G401 (cell line): Measurements from ENCODE around the gene GAA. TPM values are rescaled to one million over a fixed set of nuclear protein-coding genes. Genes with fewer than 3 reads are reported as not detected.

Experiments
- DNase-seq: peaks from one replicate; pipeline ENCODE4 v3.0.0-alpha.2; 2015; ENCODE audit warnings: low spot score
- in situ Hi-C: cut with HindIII; loops from 2 replicates; pipeline ENCODE4 v1.10.0; 2016; ENCODE audit warnings: low sequenced_read_pairs, mixed read lengths
- total RNA-seq: library from RNA; depleted of rRNA; stranded (reverse); fragments of >200 nt; shearing (Covaris generic); gene quantifications from 2 replicates; pipeline ENCODE4 v1.2.3, GENCODE V29; 2014

Gene GAA
- total RNA-seq, 1 experiment from 2014 or later, result 41.7 TPM

DNA sequence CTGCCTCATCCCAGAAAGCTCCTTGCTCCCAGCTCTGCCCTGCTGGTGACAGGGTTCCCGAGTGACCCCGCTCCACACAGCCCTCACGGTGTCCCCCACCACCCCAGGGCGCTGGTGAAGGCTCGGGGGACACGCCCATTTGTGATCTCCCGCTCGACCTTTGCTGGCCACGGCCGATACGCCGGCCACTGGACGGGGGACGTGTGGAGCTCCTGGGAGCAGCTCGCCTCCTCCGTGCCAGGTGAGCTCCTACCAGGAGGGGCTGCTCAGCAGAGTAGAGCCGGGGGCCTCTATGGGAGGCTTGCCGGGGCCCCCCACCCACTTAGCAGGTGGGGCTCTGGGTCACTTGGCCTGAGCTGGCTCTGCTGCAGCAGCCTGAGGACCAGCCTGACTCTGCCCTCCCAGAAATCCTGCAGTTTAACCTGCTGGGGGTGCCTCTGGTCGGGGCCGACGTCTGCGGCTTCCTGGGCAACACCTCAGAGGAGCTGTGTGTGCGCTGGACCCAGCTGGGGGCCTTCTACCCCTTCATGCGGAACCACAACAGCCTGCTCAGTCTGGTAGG is 11.2 kb downstream of the GAA start:
- DNase-seq, result no peak
- in situ Hi-C loops, result no loop called here

DNA sequence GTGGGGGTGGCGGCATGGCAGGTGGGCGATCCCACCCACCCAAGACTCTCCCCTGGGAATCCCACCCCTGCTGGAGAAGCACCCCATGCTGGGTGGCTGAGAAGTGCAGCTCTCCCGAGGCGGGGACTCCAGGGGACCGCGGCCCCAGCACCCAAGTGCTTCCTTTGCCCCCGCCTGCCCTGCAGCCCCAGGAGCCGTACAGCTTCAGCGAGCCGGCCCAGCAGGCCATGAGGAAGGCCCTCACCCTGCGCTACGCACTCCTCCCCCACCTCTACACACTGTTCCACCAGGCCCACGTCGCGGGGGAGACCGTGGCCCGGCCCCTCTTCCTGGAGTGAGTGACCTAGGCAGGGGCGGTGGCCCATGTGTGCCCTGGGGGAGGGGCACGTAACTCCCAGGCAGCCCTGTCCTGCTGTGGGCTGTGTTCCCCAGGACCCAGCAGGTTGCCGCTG is 11.7 kb downstream of the GAA start:
- in situ Hi-C loops, result no loop called here

DNA sequence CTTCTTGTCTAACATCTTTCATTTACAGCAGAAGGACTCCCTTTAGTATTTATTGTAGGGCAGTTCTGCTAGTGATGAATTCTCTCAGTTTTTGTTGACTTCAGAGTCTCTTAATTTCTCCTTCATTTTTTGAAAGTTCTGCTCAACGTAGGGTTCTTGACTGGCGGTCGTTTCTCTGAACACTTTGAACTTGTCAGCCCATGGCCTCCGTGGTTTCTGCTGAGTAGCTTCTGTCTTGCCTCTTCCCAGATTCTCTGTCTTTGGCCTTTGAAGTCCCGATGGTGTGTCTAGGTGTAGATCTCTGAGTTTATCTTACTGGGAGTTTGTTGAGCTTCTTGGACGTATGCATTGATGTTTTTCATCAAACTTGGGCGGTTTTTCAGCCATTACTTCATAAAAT is 13.4 kb downstream of the GAA start:
- no peak for DNase-seq
- in situ Hi-C loops, result no loop called here

More for the DNA sequence above, 11.7 kb downstream of the GAA start:
- no peak for DNase-seq

DNA sequence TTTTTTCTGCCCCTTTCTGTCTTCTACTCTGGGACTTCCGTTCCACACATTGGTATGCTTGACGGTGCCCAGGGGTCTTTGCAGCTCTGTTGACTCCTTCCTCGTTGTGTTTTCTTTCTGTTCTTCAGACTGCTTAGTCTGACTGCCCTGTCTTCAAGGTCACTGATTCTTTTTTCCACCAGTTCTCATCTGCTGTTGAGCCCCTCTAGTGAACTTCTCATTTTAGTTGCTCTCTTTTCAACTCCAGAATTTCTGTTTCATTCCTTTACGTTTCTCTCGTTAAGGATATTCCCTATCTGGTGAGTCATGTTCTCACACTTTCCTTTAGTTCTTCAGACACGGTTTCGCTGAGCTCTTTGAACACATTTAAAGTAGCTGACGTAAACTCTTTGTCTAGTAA is 13.8 kb downstream of the GAA start:
- in situ Hi-C loops, result no loop called here
- no peak for DNase-seq

DNA sequence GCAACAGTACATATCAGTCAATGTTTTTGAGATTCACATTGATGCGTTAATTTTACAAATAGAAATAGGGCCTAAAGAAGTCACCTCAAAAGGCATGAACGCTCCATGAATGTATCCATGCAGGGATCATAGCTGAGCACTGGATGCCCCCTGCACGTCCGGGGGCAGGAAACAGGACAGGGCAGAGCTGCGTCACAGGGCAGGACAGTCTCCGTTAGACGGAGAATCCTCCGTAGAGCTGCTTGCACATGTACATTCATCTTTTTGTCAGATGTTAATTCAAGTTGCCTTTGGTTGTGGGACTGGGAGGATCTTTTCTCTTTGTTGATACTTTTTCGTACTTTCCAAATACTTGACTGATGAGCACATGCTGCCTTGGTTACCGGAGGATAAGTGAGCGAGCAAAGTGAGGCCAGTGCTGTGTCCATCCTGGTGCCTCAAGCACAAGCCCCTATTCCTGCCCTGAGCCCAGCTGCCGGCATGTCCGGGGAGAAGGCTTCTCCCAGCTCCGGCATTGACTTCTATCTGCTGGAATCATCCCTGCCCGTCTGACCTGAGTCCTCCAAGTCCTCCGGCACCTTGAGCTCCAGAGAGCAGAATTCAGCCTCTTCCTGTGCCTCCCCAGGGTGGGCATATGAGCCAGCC is 15.0 kb downstream of the GAA start:
- in situ Hi-C loops, result no loop called here
- no peak for DNase-seq

DNA sequence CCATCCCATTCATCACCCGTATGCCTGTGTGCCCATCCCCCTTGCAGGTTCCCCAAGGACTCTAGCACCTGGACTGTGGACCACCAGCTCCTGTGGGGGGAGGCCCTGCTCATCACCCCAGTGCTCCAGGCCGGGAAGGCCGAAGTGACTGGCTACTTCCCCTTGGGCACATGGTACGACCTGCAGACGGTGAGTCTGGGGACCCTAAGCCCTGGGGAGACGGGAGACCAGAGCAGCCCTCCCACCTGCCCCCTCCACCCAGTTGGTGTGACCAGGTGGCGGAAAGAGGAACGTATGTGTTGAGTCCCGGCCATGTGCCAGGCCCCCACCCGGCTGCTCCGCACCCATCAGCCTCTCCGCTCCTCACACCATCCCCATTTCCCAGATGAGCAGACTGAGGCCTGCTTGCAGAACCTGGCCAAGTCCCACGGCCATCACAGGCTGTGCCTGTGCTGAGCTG is 15.6 kb downstream of the GAA start:
- DNase-seq, result no peak
- in situ Hi-C loops, result no loop called here

DNA sequence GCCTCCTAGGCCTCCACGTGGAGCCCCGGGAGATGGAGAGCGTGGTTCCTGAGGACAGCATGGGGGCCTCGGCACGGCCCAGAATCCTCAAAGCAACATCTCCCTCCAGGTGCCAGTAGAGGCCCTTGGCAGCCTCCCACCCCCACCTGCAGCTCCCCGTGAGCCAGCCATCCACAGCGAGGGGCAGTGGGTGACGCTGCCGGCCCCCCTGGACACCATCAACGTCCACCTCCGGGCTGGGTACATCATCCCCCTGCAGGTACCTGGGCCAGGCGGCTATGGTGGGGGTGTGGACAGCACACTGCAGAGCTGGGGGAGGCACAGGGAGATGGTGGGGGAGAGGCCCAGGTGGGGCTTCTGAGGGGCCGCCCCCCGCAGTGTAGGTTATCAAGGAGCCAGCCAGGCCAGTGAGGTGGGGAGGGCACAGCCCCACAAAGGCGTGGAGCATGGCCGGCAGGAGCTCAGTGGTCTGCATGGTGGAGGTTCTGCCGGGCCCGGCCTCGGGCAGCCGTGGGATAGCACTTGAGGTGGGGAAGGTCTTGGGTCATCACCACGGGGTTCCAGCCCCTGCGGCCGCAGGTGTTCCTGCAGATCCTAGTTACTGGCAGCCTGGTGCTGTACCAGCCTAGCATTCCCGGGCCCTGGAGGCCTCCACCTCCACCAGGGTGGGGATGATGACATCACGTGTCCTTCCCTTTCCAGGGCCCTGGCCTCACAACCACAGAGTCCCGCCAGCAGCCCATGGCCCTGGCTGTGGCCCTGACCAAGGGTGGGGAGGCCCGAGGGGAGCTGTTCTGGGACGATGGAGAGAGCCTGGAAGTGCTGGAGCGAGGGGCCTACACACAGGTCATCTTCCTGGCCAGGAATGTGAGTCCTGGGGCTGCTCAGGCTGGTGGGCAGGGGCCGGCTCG is 16.4 kb downstream of the GAA start:
- no peak for DNase-seq
- in situ Hi-C loops, result no loop called here

DNA sequence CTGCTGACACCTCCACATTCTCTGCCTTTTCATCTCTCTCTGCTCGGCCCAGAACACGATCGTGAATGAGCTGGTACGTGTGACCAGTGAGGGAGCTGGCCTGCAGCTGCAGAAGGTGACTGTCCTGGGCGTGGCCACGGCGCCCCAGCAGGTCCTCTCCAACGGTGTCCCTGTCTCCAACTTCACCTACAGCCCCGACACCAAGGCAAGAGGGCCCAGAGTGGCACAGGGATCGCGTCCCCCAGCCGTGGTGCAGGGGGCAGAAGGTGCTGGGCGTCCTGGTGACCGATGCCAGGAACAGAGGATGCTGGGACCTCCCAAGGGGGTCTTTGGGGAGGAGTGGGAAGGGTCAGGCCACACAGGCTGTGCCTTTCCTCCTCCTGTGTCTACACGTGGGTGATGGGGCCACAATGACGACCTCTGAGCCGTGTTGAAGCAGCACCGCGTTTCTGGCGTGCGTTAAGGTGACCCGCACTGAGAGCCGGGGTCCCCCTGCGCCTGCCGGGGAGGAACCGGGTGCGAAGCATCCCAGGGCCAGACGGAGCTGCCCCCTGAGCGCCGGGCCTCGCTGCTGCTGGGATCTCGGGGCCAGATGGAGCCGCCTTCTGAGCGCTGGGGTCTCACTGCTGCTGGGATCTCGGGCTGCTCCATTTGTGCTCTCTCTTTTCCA is 17.4 kb downstream of the GAA start:
- in situ Hi-C loops, result no loop called here
- DNase-seq, result no peak

DNA sequence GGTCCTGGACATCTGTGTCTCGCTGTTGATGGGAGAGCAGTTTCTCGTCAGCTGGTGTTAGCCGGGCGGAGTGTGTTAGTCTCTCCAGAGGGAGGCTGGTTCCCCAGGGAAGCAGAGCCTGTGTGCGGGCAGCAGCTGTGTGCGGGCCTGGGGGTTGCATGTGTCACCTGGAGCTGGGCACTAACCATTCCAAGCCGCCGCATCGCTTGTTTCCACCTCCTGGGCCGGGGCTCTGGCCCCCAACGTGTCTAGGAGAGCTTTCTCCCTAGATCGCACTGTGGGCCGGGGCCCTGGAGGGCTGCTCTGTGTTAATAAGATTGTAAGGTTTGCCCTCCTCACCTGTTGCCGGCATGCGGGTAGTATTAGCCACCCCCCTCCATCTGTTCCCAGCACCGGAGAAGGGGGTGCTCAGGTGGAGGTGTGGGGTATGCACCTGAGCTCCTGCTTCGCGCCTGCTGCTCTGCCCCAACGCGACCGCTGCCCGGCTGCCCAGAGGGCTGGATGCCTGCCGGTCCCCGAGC is 17.9 kb downstream of the GAA start:
- in situ Hi-C loops, result no loop called here
- DNase-seq, result no peak

DNA sequence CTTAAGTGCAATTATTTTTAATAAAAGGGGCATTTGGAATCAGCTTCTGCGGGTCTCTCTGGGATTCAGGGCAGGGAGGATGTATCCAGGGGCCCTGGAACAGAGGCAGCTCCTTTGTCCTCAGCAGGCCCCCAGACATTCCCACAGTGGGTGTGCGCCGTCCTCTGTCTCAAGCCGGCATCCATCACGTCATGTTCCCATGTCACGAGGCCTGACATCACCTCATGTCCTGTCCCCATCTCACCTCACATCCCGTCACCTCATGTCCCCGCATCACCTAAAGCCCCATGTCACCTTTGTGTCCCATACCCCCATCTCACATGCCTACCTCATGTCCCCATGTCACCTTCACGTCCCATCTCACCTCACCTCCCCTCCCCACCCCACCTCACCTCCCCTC is 18.5 kb downstream of the GAA start:
- in situ Hi-C loops, result no loop called here
- DNase-seq, result no peak

DNA sequence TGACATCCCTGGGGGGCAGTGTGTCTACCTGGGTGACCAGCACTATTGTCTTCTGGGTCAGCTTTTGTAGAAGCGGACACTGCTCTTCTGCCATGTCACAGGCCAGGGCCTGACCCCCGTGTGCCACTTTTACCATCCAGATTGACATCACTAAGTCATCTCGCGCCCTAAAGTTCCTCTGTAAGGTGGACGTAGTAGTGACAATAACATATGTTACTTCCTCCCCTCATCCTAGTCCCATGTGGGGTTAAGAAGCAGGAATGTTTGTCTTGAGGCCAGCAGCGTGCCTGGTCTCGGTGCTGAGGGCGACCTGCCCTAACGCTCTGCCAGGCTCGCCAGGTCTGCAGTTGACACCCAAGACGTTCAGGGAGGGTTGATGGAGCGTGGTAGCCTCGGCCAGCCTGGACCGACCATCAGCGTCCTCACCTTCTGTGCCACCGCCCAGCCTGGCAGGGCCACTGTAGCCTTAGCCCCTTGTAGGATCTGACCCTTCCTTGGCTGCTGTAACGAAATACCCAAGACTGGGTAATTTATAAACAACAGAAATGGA is 20.7 kb downstream of the GAA start:
- in situ Hi-C loops, result no loop called here
- DNase-seq, result no peak

DNA sequence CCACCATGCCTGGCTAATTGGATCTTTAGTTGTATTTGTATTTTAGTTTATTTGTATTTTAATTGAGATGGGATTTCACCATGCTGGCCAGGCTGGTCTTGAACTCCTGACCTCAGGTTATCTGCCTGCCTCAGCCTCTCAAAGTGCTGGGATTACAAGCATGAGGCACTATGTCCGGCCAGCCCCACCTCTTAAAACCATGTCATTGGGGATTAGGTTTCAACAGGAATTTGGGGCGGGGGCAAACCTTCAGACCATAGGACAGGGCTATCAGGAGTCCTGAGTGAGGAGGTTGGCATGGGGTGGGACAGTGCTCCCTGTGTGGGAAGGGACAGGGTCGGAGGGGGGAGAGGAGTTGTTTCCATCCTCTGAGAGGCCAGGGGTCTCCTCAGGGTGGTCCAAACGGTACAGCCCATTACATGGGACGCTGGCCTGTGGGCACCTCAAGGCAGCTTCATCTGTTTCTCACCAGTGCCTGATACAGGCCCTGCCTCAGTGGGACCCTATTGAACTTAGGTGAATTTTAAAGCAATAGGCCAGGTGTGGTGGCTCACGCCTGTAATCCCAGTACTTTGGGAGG is 21.6 kb downstream of the GAA start:
- DNase-seq, result no peak
- in situ Hi-C loops, result no loop called here

DNA sequence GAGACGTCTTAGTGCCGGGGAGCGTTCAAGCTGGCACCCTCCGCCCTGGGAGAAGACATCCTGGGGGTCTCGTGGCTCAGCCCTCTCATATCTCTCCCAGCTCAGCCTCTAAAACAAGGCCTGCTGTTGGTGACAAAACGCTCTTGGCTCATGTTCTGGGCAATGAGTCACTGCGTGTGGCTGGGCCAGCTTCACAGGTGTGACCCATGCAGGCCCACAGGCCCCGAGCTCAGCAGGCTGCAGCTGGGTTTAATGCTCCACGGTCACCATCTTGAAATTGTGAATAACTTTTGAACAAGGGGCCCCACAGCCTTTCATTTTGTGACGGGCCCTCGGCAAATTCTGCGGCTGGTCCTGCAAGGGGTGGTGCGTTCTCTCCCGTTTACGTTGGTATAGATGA is 22.4 kb downstream of the GAA start:
- no peak for DNase-seq

DNA sequence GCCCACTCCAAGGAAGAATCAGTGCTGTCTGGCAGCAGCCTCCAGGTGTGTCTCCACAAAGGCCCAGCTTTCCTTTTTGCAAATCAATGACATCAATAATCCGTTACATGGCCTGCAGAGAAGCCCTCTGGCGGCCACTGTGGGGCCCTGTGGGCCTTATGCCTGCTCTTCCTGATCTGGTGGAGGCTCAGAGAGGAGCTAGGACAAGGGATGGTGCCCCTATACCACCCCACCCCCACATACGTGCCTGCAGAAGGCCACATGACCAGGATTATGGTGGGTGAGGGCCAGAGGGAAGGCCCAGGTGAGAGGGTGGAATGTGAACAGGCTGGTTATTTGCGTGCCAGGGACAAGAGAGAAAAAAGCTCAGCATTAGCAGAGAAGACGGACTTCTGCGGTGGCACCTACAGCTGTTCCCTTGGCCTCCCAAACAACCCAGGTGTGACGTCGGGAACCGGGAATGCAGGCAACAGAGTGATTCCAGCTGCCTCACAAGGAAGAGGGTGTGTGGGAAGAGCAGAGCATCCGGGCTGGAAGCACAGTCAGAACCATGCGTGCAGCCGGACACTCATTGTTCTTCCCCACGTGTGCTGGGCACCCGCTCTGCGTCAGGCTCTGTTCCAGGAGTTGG is 23.1 kb downstream of the GAA start:
- DNase-seq, result no peak
- in situ Hi-C loops, result no loop called here

More for the DNA sequence above, 22.4 kb downstream of the GAA start:
- in situ Hi-C loops, result no loop called here

DNA sequence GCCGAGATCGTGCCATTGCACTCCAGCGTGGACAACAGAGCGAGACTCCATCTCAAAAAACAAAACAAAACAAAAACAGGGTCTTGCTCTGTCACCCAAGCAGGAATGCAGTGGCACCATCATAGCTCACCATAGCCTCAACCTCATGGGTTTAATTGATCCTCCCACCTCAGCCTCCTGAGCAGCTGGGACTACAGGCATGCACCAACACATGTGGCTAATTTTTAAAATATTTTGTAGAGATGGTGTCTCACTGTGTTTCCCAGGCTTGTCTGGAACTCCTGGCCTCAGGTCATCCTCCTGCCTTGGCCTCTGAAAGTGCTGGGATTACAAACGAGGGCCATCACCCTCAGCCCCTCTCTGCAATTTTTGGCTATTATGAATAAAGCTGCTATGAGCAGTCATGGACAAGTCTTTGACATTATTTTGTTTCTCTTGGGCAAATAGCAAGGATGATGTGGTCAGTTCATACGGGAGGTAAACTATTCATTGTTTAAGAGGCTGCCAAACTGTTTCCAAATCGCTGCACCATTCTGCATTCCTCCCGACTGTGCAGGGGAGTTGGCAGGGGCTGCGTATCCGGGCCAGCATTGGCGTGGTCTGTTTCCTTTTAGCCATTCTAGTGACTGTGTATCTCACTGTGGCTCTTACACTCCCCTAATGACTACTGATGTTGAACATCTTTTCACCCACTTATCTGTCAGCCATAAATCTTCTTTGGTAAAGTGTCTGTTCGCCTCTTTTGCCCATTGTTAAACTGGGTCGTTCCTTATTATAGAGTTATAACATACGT is 24.5 kb downstream of the GAA start:
- in situ Hi-C loops, result no loop called here
- no peak for DNase-seq

DNA sequence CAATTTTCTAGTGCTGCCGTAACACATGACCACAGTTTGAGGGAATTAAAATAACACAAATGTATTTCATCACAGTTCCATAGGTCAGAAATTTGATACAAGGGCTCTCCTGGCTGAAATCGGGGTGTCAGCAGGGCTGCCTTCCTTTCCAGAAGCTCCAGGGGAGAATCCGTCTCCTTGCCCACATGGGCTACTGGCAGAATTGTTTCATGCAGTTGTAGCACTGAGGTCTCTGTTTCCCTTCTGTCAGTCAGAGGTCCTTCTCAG is 25.0 kb downstream of the GAA start:
- no peak for DNase-seq
- in situ Hi-C loops, result no loop called here

DNA sequence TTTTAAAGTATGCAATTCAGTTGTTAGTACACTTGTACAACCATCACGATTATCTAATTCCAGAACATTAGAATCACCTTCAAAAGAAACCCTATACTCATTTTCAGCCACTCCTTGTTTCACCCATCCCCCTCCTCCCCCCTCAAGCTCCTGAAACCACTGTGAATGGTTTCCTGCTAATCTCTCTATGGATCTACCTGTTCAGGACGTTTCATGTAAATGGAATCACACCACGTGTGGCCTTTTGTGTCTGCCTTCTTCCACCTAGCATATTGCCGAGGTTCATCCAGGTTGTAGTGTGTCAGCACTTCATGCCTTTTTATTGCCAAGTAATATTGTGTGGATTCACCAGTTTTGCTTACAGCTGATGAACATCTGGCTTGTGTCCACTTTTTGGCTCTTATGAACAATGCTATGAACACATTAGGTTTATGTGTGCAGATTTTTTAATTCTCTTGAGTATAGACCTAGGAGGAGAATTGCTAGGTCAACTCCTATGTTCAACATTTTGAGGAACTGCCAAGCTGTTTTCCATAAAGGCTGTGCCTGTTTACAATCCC is 27.7 kb downstream of the GAA start:
- no peak for DNase-seq
- in situ Hi-C loops, result no loop called here

DNA sequence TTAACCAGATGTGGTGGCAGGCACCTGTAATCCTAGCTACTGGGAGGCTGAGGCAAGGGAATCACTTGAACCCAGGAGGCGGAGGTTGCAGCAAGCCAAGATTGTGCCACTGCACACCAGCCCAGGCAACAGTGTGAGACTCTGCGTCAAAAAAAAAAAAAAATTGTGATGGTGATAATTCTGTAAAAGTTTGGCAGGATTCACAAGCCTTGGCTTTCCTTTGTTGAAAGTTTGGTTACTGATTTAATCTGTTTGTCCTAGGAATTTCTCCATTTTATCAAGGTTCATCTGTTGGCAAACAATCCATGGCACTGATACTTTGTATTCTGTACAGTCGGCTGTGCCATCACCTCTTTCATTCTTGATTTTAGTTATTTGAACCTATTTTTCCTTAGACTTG is 29.6 kb downstream of the GAA start:
- in situ Hi-C loops, result no loop called here
- no peak for DNase-seq
